HepG2 (cell line): Measurements from ENCODE around the gene LLGL2. TPM values are rescaled to one million over a fixed set of nuclear protein-coding genes. Genes with fewer than 3 reads are reported as not detected.

Experiments used
- ATF2 ChIP-seq: sonication (generic); formaldehyde crosslinking; IDR thresholded peaks from 2 replicates; pipeline ENCODE4 v1.4.0; 2020; ENCODE audit warnings: missing genetic modification reagents
- CREB3 ChIP-seq: sonication (generic); formaldehyde crosslinking; IDR thresholded peaks from 2 replicates; pipeline ENCODE4 v1.5.0; 2020; ENCODE audit warnings: missing genetic modification reagents
- FOXA3 ChIP-seq: IDR thresholded peaks from 2 replicates; pipeline ENCODE4 v1.6.1; 2016; ENCODE audit warnings: missing genetic modification reagents, missing compliant biosample characterization
- GATA4 ChIP-seq: sonication (generic); IDR thresholded peaks from 2 replicates; pipeline ENCODE4 v1.6.1; 2016; ENCODE audit warnings: antibody characterized with exemption, low read depth, borderline replicate concordance
- HOXA5 ChIP-seq: sonication (generic); formaldehyde crosslinking; IDR thresholded peaks from 2 replicates; pipeline ENCODE4 v1.4.0; 2020; ENCODE audit warnings: missing genetic modification reagents
- IKZF1 ChIP-seq: fragments of 450-650 bp; IDR thresholded peaks from 2 replicates; pipeline ENCODE4 v1.7.1; 2016
- KMT2B ChIP-seq: IDR thresholded peaks from 2 replicates; pipeline ENCODE4 v1.6.1; 2016; ENCODE audit warnings: missing genetic modification reagents, missing compliant biosample characterization
- MTA1 ChIP-seq: sonication (generic); formaldehyde crosslinking; IDR thresholded peaks from 2 replicates; pipeline ENCODE4 v1.4.0; 2020; ENCODE audit warnings: missing genetic modification reagents, mild to moderate bottlenecking, borderline replicate concordance
- NCOR1 ChIP-seq: fragments of 200-600 bp; sonication (generic); IDR thresholded peaks from 2 replicates; pipeline ENCODE4 v1.7.0; 2017; ENCODE audit warnings: antibody characterized with exemption, low read length, borderline replicate concordance
- PCBP2 ChIP-seq: fragments of 200-400 bp; formaldehyde crosslinking; optimal IDR thresholded peaks from 2 replicates; pipeline ENCODE3; 2018; ENCODE audit warnings: low read length, low read depth; ENCODE audit not compliant: poor library complexity, severe bottlenecking
- RORA ChIP-seq: sonication (generic); formaldehyde crosslinking; IDR thresholded peaks from 2 replicates; pipeline ENCODE4 v1.5.0; 2020; ENCODE audit warnings: mild to moderate bottlenecking, missing genetic modification reagents, moderate library complexity
- RXRB ChIP-seq: IDR thresholded peaks from 2 replicates; pipeline ENCODE4 v1.6.1; 2016; ENCODE audit warnings: borderline replicate concordance, missing genetic modification reagents, missing compliant biosample characterization
- SCMH1 ChIP-seq: sonication (generic); formaldehyde crosslinking; IDR thresholded peaks from 2 replicates; pipeline ENCODE4 v1.9.0; 2021; ENCODE audit warnings: missing genetic modification reagents, mild to moderate bottlenecking, borderline replicate concordance
- SOX13 ChIP-seq, 3 experiments: fragments of 450-650 bp in 1 of 3; sonication (generic) in 1 of 3; formaldehyde crosslinking in 1 of 3; IDR thresholded peaks in 2 of 3; conservative IDR thresholded peaks in 1 of 3; 2 replicates each; pipeline versions ENCODE4 v1.5.0 to v1.6.1; 2016 to 2020; ENCODE audit warnings: antibody characterized with exemption in 1 of 3, mild to moderate bottlenecking in 1 of 3, missing compliant biosample characterization in 1 of 3, missing genetic modification reagents in 1 of 3, moderate library complexity in 1 of 3
- ZFP62 ChIP-seq: sonication (generic); formaldehyde crosslinking; IDR thresholded peaks from 2 replicates; pipeline ENCODE4 v1.4.0; 2020; ENCODE audit warnings: missing genetic modification reagents
- ZNF205 ChIP-seq: IDR thresholded peaks from 2 replicates; pipeline ENCODE4 v1.6.1; 2018; ENCODE audit warnings: missing biosample characterization, missing genetic modification reagents
- ZNF496 ChIP-seq: sonication (generic); formaldehyde crosslinking; IDR thresholded peaks from 2 replicates; pipeline ENCODE4 v1.8.1; 2023; ENCODE audit warnings: mild to moderate bottlenecking, moderate library complexity, missing genetic modification reagents; ENCODE audit not compliant: insufficient replicate concordance
- ZNF567 ChIP-seq: sonication (generic); formaldehyde crosslinking; IDR thresholded peaks from 2 replicates; pipeline ENCODE4 v1.8.1; 2023; ENCODE audit warnings: mild to moderate bottlenecking, missing genetic modification reagents, borderline replicate concordance
- ZNF703 ChIP-seq: sonication (generic); formaldehyde crosslinking; IDR thresholded peaks from 2 replicates; pipeline ENCODE4 v1.5.1; 2020; ENCODE audit warnings: missing genetic modification reagents, mild to moderate bottlenecking, moderate library complexity, borderline replicate concordance
- ZNF777 ChIP-seq: sonication (generic); formaldehyde crosslinking; IDR thresholded peaks from 2 replicates; pipeline ENCODE4 v1.4.0; 2020; ENCODE audit warnings: missing genetic modification reagents
- ZNF850 ChIP-seq: sonication (generic); formaldehyde crosslinking; conservative IDR thresholded peaks from 2 replicates; pipeline ENCODE4 v1.9.0; 2021; ENCODE audit warnings: mild to moderate bottlenecking, missing genetic modification reagents
- polyA plus RNA-seq, 8 experiments: library from polyadenylated mRNA; depleted of rRNA in 3 of 8; stranded (reverse) in 7 of 8; unstranded in 1 of 8; fragments of >200 nt; fragmentation: Illumina TruSeq in 4 of 8; extraction: Trizol in 4 of 8; gene quantifications; 2 replicates each; pipeline versions ENCODE4 v1.2.1 to v1.2.3, GENCODE V29; 2011 to 2016; ENCODE audit warnings: low read depth in 4 of 8, missing spikeins in 1 of 8, mixed read lengths in 1 of 8; ENCODE audit not compliant: insufficient read depth in 1 of 8
- total RNA-seq, 5 experiments: library from RNA; depleted of rRNA; stranded (reverse); fragments of >200 nt; fragmentation: Illumina TruSeq; extraction: Trizol; gene quantifications; 2 replicates each; pipeline ENCODE4 v1.2.3, GENCODE V29; 2016; ENCODE audit warnings: low read depth in 1 of 5
- TF ChIP-seq, protein P1 (sequence below): IDR thresholded peaks from 2 replicates; pipeline ENCODE4 v1.6.1; 2016; ENCODE audit warnings: missing compliant biosample characterization, missing genetic modification reagents, borderline replicate concordance
- TF ChIP-seq, protein P2 (sequence below): sonication (generic); formaldehyde crosslinking; IDR thresholded peaks from 2 replicates; pipeline ENCODE4 v1.9.0; 2022; ENCODE audit warnings: low read depth, missing genetic modification reagents

LLGL2 gene
- total and polyA plus RNA-seq, 2 of the 13 experiments (the other 11 are each of a cell fraction or from before 2014, with no cell fraction given): 83.0 to 86.7 TPM

DNA sequence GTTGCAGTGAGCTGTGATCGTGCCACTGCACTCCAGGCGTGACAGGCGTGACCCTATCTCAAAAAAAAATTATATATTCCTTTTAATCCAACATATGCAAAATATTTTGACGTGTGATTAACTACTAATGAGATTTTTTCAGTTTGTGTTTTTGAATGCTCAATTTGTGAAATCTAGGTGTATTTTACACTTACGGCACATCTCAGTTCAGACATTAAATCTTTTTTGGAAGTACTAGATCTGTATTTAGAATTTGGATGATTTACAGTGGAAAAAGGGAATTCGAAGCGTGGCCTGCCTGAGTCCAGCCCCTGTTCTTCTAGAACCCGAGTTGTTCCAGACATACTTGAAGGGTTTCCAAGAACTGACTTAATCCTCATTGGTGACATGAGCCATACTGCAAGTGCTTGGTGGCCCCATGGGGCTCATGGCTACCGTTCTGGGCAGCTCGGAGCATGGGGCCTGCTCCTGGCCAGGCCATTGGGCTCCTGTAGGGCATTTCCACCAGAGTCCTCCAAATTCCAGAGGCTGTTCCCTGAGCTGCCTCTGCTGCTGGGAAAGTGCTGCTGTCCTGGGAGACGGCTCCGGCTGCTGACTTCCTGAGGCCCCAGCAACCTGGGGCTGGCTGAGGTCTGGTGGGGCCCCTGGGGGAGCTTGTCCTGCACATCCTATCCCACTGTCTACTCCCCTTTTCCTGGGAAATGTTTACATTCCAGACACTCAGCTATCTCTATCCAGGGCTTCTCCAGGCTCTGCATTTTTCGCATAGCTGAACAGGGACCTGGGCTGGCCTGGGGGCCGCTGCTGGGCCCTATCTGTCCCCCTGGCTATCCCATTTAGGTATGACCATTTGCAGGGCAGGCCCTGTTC, 27.2 kb downstream of the LLGL2 start (continued):
- TF ChIP-seq SOX13 (IDR thresholded peaks at IDR 0.05) (no peak), SOX13 (CRISPR knock-in tag; conservative IDR thresholded peaks at IDR 0.05 in 1 of 2, IDR thresholded peaks at IDR 0.05 in 1 of 2) (peak in 1 of 2 experiments; percentile 68; a peak in 2 of 4 replicates), NCOR1 (no peak), ZNF205 (CRISPR knock-in tag) (peak; percentile 41; the same call in 1 of the 2 replicates), ZNF850 (CRISPR knock-in tag) (no peak), ZFP62 (CRISPR knock-in tag) (no peak), MTA1 (CRISPR knock-in tag) (peak; percentile 49; the same call in 1 of the 2 replicates), FOXA3 (CRISPR knock-in tag) (peak; percentile 78), PCBP2 (no peak), ZNF703 (CRISPR knock-in tag) (no peak), ZNF496 (CRISPR knock-in tag) (no peak), GATA4 (no peak), ZNF777 (0 out of 2 replicates have a peak, but pooled peaks have one; percentile 22), SCMH1 (no peak), HOXA5 (CRISPR knock-in tag) (no peak), ATF2 (CRISPR knock-in tag) (peak; percentile 52; the same call in 1 of the 2 replicates), RORA (CRISPR knock-in tag) (no peak), ZNF567 (peak; percentile 85; the same call in 1 of the 2 replicates), KMT2B (CRISPR knock-in tag) (0 out of 2 replicates have a peak, but pooled peaks have one; percentile 41), IKZF1 (no peak), RXRB (peak; percentile 78; the same call in 1 of the 2 replicates), CREB3 (CRISPR knock-in tag) (no peak)
- TF ChIP-seq, protein P1, sequence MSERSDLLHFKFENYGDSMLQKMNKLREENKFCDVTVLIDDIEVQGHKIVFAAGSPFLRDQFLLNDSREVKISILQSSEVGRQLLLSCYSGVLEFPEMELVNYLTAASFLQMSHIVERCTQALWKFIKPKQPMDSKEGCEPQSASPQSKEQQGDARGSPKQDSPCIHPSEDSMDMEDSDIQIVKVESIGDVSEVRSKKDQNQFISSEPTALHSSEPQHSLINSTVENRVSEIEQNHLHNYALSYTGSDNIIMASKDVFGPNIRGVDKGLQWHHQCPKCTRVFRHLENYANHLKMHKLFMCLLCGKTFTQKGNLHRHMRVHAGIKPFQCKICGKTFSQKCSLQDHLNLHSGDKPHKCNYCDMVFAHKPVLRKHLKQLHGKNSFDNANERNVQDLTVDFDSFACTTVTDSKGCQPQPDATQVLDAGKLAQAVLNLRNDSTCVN (CRISPR knock-in tag): no peak
- TF ChIP-seq, protein P2, sequence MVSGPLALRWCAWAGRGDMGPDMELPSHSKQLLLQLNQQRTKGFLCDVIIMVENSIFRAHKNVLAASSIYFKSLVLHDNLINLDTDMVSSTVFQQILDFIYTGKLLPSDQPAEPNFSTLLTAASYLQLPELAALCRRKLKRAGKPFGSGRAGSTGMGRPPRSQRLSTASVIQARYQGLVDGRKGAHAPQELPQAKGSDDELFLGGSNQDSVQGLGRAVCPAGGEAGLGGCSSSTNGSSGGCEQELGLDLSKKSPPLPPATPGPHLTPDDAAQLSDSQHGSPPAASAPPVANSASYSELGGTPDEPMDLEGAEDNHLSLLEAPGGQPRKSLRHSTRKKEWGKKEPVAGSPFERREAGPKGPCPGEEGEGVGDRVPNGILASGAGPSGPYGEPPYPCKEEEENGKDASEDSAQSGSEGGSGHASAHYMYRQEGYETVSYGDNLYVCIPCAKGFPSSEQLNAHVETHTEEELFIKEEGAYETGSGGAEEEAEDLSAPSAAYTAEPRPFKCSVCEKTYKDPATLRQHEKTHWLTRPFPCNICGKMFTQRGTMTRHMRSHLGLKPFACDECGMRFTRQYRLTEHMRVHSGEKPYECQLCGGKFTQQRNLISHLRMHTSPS (CRISPR knock-in tag): no peak
